ENCODE results near the gene IGHMBP2.

The IGHMBP2 gene

DNA sequence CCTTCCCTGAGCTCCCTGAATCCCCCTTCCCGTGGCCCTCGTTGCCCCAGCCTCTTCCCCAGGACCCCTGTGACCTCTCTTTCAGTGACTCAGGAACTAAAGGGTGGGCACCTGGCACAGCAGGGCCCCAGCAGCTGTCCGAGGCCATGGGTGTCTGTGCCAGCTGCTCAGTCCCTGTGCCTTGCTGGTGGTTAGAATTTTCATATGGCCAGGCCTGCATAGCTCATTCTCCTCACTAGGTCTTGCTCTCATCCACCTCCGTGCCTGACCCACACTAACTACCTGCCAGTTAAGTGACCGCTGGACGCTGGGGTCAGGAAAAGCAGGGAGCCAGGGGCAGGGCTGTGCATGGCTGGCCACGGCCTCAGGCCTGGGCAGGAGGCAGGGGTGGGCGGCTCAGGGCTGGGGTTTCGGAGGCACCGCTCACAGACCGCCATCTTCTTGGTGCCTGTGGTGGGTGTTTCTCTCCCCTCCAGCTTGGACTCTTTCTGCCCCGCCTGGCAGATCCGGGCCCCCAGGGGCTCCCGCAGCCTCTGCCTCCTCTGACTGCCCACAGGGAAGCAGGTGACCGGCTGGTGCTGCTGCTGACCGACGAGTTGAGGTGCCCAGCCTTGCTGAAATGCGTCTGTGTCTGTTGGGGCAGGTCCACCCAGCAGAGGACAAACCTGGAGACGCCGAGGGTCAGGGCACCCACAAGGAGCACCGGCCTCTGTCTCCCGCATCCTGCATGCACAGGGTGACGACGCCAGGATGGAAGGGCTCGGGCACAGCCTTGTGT is 56.8 kb downstream of the IGHMBP2 start:
- Histone ChIP-seq H3K9me3 (ENCODE audit: insufficient read depth, low read length, severe bottlenecking) (no peaks in the 10 kb centered on the region), H3K4me1 (ENCODE audit: insufficient read depth, low read length) (no peaks in the 10 kb centered on the region), H3K27me3 (ENCODE audit: insufficient read depth, low read length, poor library complexity) (no peaks in the 10 kb centered on the region), H3K79me2 (ENCODE audit: insufficient read depth, low read length) (no peaks in the 10 kb centered on the region), H3K36me3 (ENCODE audit: insufficient read depth, low read length) (no peaks in the 10 kb centered on the region), H2AFZ (ENCODE audit: low read depth, low read length) (no peak overlapping the region), H3K4me2 (ENCODE audit: insufficient read depth, low read length) (no peak overlapping the region), H4K20me1 (ENCODE audit: insufficient read depth, low read length) (no peaks in the 10 kb centered on the region; the same call in 1 of the 2 replicates), H3K4me3 (ENCODE audit: low read depth in 1 of 2, low read length in 2 of 2) (no peak overlapping the region), H3K27ac (ENCODE audit: low read length) (no peak overlapping the region), H3K9ac (ENCODE audit: low read depth, low read length) (no peak overlapping the region)
- no peak for TF ChIP-seq EZH2 (IDR thresholded peaks at IDR 0.05; ENCODE audit: borderline replicate concordance, low read depth, low read length, severe bottlenecking)
- TF ChIP-seq, protein P1, sequence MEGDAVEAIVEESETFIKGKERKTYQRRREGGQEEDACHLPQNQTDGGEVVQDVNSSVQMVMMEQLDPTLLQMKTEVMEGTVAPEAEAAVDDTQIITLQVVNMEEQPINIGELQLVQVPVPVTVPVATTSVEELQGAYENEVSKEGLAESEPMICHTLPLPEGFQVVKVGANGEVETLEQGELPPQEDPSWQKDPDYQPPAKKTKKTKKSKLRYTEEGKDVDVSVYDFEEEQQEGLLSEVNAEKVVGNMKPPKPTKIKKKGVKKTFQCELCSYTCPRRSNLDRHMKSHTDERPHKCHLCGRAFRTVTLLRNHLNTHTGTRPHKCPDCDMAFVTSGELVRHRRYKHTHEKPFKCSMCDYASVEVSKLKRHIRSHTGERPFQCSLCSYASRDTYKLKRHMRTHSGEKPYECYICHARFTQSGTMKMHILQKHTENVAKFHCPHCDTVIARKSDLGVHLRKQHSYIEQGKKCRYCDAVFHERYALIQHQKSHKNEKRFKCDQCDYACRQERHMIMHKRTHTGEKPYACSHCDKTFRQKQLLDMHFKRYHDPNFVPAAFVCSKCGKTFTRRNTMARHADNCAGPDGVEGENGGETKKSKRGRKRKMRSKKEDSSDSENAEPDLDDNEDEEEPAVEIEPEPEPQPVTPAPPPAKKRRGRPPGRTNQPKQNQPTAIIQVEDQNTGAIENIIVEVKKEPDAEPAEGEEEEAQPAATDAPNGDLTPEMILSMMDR (IDR thresholded peaks at IDR 0.05; ENCODE audit: borderline replicate concordance, extremely low read depth, low read length, poor library complexity, severe bottlenecking): no peak
- no peak for DNase-seq
- ATAC-seq (ENCODE audit: insufficient read depth, low read depth): no peak

DNA sequence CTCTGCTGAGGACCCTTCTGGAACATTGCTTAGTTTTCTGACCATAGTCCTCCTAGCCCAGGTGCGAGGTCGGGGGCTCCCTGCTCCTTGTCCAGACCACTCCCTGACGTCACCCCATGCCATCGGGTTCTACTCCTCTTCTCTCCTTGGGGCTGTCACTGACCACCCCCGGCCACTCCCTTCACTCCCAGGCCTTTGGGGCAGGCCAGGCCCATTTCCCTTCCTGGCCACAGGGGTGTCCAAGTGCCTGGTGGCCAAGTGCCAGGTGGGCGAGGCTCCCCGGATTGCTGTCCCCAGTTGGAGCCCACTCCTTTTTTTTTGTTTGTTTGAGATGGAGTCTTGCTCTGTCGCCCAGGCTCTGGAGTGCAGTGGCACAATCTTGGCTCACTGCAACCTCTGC is 57.6 kb downstream of the IGHMBP2 start:
- TF ChIP-seq, protein P1 (IDR thresholded peaks at IDR 0.05; ENCODE audit: borderline replicate concordance, extremely low read depth, low read length, poor library complexity, severe bottlenecking): no peak
- TF ChIP-seq EZH2 (IDR thresholded peaks at IDR 0.05; ENCODE audit: borderline replicate concordance, low read depth, low read length, severe bottlenecking): no peak

DNA sequence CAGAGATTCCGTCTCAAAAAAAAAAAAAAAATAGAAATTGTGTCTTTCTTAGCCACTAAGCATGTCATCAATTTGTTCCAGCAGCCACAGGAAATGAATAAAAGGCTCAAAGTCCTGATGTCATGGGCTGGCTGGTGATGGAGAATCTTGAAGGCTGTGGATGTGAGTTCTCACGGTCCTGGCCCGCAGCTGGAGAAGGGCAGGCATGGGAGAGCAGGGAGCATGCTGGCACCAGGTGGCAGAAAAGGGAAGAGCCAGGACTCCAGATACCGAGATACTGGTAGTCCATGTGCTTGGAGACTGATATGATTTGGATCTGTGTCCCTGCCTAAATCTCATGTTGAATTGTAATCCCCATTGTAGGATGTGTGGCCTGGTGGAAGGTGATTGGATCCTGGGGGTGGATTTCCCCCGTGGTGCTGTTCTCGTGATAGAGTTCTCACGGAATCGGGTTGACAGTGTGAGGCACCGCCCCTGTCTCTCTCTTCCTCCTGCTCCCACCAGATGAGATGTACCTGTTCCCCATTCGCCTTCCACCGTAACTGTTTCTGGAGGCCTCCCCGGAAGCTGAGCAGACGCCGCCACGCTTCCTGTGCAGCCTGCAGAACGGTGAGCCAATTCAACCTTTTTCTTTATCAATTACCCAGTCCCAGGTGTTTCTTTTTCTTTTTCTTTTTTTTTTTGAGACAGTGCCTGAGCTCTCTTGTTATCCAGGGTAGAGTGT is 59.0 kb downstream of the IGHMBP2 start:
- no peak overlapping the region for H3K4me3 ChIP-seq (ENCODE audit: low read depth in 1 of 2, low read length in 2 of 2)
- no peaks in the 10 kb centered on the region for H3K9me3 ChIP-seq (ENCODE audit: insufficient read depth, low read length, severe bottlenecking)
- no peaks in the 10 kb centered on the region for H3K27me3 ChIP-seq (ENCODE audit: insufficient read depth, low read length, poor library complexity)
- no peak overlapping the region for H3K4me2 ChIP-seq (ENCODE audit: insufficient read depth, low read length)
- H3K27ac ChIP-seq (ENCODE audit: low read length): no peak overlapping the region
- no peak overlapping the region for H2AFZ ChIP-seq (ENCODE audit: low read depth, low read length)
- DNase-seq (no peak), ATAC-seq (ENCODE audit: insufficient read depth, low read depth) (no peak)
- no peaks in the 10 kb centered on the region for H3K4me1 ChIP-seq (ENCODE audit: insufficient read depth, low read length)
- no peaks in the 10 kb centered on the region for H3K79me2 ChIP-seq (ENCODE audit: insufficient read depth, low read length)
- H3K36me3 ChIP-seq (ENCODE audit: insufficient read depth, low read length): no peaks in the 10 kb centered on the region
- H3K9ac ChIP-seq (ENCODE audit: low read depth, low read length): no peak overlapping the region
- no peak for TF ChIP-seq EZH2 (IDR thresholded peaks at IDR 0.05; ENCODE audit: borderline replicate concordance, low read depth, low read length, severe bottlenecking)
- TF ChIP-seq, protein P1 (IDR thresholded peaks at IDR 0.05; ENCODE audit: borderline replicate concordance, extremely low read depth, low read length, poor library complexity, severe bottlenecking): peak; percentile 15
- H4K20me1 ChIP-seq (ENCODE audit: insufficient read depth, low read length): no peaks in the 10 kb centered on the region

More for the DNA sequence above, 57.6 kb downstream of the IGHMBP2 start:
- H3K9ac ChIP-seq (ENCODE audit: low read depth, low read length): no peak overlapping the region
- no peak for ATAC-seq (ENCODE audit: insufficient read depth, low read depth)
- no peaks in the 10 kb centered on the region for H3K9me3 ChIP-seq (ENCODE audit: insufficient read depth, low read length, severe bottlenecking)
- no peaks in the 10 kb centered on the region for H3K4me1 ChIP-seq (ENCODE audit: insufficient read depth, low read length)
- no peak overlapping the region for H3K4me2 ChIP-seq (ENCODE audit: insufficient read depth, low read length)
- H3K36me3 ChIP-seq (ENCODE audit: insufficient read depth, low read length): no peaks in the 10 kb centered on the region
- DNase-seq: no peak
- no peak overlapping the region for H3K27ac ChIP-seq (ENCODE audit: low read length)
- no peaks in the 10 kb centered on the region; the same call in 1 of the 2 replicates for H4K20me1 ChIP-seq (ENCODE audit: insufficient read depth, low read length)
- H3K79me2 ChIP-seq (ENCODE audit: insufficient read depth, low read length): no peaks in the 10 kb centered on the region
- H3K4me3 ChIP-seq (ENCODE audit: low read depth in 1 of 2, low read length in 2 of 2): no peak overlapping the region
- H3K27me3 ChIP-seq (ENCODE audit: insufficient read depth, low read length, poor library complexity): no peaks in the 10 kb centered on the region
- H2AFZ ChIP-seq (ENCODE audit: low read depth, low read length): no peak overlapping the region

Measured in DND-41 (cell line).